GM18507 (cell line): ENCODE results near the gene CCNB1IP1.
"Not testable (repeated sequence)": the region's sequence is repeated elsewhere in the genome, so short reads cannot be mapped to it uniquely, and the experiment has no call there.

ENCODE experiments used
- DNase-seq: peaks from one replicate; pipeline ENCODE4 v3.0.0; 2011; ENCODE audit warnings: low read depth; ENCODE audit not compliant: insufficient read length; ENCODE audit errors: extremely low spot score
- FAIRE-seq: peaks from 2 replicates; lab custom pipeline; 2011; peaks lifted over from hg19 to GRCh38; lab: Jason Lieb, UNC

Gene CCNB1IP1

GRCh38 chr14:20264361-20264760, 68.7 kb downstream of the CCNB1IP1 start:
- DNase-seq, FAIRE-seq: not testable (repeated sequence)

GRCh38 chr14:20262642-20263128, 70.4 kb downstream of the CCNB1IP1 start:
- DNase-seq (no peak), FAIRE-seq (no peak)
